GM12878 (cell line): ENCODE measurements around the gene MGME1. TPM values are rescaled to one million over a fixed set of nuclear protein-coding genes. Genes with fewer than 3 reads are reported as not detected.

Experiments used
- EP300 ChIP-seq, 2 experiments: fragments of 150-350 bp in 1 of 2; IDR thresholded peaks; 2 replicates each; pipeline ENCODE4 v1.6.1; 2011 to 2012; ENCODE audit warnings: low read depth in 2 of 2, low read length in 2 of 2, borderline replicate concordance in 1 of 2, improper control_type of control experiment in 1 of 2, inconsistent platforms in 1 of 2; ENCODE audit not compliant: control insufficient read depth in 1 of 2
- FOS ChIP-seq: IDR thresholded peaks from 3 replicates; pipeline ENCODE4 v1.6.1; 2011; ENCODE audit warnings: borderline replicate concordance; ENCODE audit not compliant: insufficient read length; ENCODE audit errors: extremely low read depth
- HDAC2 ChIP-seq: fragments of 200-600 bp; sonication (generic); IDR thresholded peaks from 2 replicates; pipeline ENCODE4 v1.6.1; 2017
- IRF3 ChIP-seq: fragments of 450-650 bp; IDR thresholded peaks from 2 replicates; pipeline ENCODE4 v1.6.1; 2014; ENCODE audit warnings: mild to moderate bottlenecking
- ZSCAN29 ChIP-seq: fragments of 450-650 bp; IDR thresholded peaks from 2 replicates; pipeline ENCODE4 v1.6.1; 2017; ENCODE audit warnings: mild to moderate bottlenecking, moderate library complexity
- polyA plus RNA-seq, 11 experiments: library from polyadenylated mRNA; depleted of rRNA in 4 of 11; unstranded in 6 of 11; stranded (reverse) in 5 of 11; fragments of >200 nt; fragmentation: Nextera tagmentation in 4 of 11; fragmentation: Illumina TruSeq in 1 of 11; extraction: Ambion mirVana in 4 of 11; extraction: Trizol in 1 of 11; gene quantifications; 1 replicate in 1 of 11; 2 replicates in 10 of 11; pipeline versions ENCODE4 v1.2.1 to v1.2.3, GENCODE V29; 2011 to 2016; ENCODE audit warnings: inconsistent platforms in 2 of 11, missing spikeins in 2 of 11, low read depth in 1 of 11
- total RNA-seq, 4 experiments: library from RNA; depleted of rRNA in 3 of 4; stranded (reverse); fragments of >200 nt in 3 of 4; fragmentation: Illumina TruSeq in 1 of 4; extraction: Trizol in 1 of 4; gene quantifications; 2 replicates each; pipeline versions ENCODE4 v1.2.1 to v1.2.3, GENCODE V29; 2013 to 2021
- TF ChIP-seq, protein P1 (sequence below): fragments of 450-650 bp; IDR thresholded peaks from 2 replicates; pipeline ENCODE4 v1.6.1; 2017; ENCODE audit warnings: mild to moderate bottlenecking, moderate library complexity

Gene MGME1
- total and polyA plus RNA-seq, 10 of the 15 experiments (the other 5 are each of a cell fraction or from before 2014, with no cell fraction given): 13.4 to 44.8 (median 30.6) TPM

DNA sequence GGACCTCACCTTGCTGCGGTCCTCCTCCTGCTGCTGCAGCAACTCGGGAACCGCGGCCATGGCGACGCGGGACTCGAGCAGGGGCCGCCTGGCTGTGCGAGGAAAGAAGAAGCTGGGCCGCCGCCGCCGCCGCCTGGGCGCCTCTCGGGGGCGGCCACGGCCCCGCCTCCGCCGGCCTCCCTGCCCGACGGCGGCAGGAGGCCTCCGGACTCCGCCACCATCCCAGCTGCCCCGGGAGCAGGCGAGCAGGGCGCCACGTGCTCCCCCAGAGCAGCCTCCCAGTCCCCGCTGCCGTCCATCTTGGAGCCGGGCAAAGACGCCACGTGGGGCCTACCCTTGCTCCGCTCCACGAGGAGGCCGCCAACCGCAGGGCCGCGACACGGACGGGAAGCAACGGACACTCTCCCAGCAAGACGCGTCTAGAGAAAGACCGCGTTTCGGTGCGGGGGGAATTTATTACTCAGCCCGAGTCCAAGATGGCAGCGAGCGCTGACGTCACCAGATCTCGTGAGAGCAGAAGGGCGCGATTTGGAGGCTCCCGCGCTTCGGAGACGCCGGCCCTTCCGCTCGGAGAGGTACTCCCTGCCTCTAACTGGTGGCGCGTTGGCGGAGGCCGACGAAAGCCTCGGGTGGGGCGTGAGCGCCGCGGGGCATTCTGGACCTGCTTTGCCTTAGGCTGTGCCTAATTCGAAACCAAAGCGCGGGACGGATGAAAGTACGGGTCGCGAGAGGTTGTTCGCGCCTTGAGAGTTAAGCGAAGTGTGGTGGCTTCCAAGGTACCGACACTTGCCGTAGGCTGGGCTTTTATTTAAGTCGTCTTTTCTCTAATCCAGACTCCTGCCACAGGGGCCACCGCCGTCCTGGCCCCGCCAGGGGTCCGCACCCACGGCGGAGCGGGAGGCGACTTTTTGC lies at the start of gene MGME1, which contains the start of gene SNX5 (continued):
- TF ChIP-seq ZSCAN29 (0 out of 2 replicates have a peak, but pooled peaks have one; percentile 51), IRF3 (no peak), EP300 (IDR thresholded peaks at IDR 0.05; ENCODE audit: borderline replicate concordance in 1 of 2, control insufficient read depth in 1 of 2, low read depth in 2 of 2, low read length in 2 of 2) (0 out of 4 replicates have a peak, but pooled peaks of 1 of the 2 experiments have one; percentile 49), FOS (no peak), HDAC2 (no peak)
- TF ChIP-seq, protein P1, sequence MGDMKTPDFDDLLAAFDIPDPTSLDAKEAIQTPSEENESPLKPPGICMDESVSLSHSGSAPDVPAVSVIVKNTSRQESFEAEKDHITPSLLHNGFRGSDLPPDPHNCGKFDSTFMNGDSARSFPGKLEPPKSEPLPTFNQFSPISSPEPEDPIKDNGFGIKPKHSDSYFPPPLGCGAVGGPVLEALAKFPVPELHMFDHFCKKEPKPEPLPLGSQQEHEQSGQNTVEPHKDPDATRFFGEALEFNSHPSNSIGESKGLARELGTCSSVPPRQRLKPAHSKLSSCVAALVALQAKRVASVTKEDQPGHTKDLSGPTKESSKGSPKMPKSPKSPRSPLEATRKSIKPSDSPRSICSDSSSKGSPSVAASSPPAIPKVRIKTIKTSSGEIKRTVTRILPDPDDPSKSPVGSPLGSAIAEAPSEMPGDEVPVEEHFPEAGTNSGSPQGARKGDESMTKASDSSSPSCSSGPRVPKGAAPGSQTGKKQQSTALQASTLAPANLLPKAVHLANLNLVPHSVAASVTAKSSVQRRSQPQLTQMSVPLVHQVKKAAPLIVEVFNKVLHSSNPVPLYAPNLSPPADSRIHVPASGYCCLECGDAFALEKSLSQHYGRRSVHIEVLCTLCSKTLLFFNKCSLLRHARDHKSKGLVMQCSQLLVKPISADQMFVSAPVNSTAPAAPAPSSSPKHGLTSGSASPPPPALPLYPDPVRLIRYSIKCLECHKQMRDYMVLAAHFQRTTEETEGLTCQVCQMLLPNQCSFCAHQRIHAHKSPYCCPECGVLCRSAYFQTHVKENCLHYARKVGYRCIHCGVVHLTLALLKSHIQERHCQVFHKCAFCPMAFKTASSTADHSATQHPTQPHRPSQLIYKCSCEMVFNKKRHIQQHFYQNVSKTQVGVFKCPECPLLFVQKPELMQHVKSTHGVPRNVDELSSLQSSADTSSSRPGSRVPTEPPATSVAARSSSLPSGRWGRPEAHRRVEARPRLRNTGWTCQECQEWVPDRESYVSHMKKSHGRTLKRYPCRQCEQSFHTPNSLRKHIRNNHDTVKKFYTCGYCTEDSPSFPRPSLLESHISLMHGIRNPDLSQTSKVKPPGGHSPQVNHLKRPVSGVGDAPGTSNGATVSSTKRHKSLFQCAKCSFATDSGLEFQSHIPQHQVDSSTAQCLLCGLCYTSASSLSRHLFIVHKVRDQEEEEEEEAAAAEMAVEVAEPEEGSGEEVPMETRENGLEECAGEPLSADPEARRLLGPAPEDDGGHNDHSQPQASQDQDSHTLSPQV: peak; percentile 81; the same call in 1 of the 2 replicates
- TF ChIP-seq, all 136 proteins: peak for 75
